HCT116 (cell line): ENCODE measurements around the gene ZBED3.

Experiments used
- CEBPB ChIP-seq: IDR thresholded peaks from 2 replicates; pipeline ENCODE4 v1.6.1; 2012; ENCODE audit warnings: low read depth
- EGR1 ChIP-seq: IDR thresholded peaks from 2 replicates; pipeline ENCODE4 v1.6.1; 2012; ENCODE audit warnings: low read depth
- EZH2phosphoT487 ChIP-seq: fragments of 200-600 bp; IDR thresholded peaks from 2 replicates; pipeline ENCODE4 v1.6.1; 2018; ENCODE audit warnings: antibody characterized with exemption, borderline replicate concordance
- POLR2AphosphoS5 ChIP-seq: IDR thresholded peaks from 2 replicates; pipeline ENCODE4 v1.6.1; 2011; ENCODE audit warnings: mild to moderate bottlenecking, low read depth, low read length, moderate library complexity
- RAD21 ChIP-seq: IDR thresholded peaks from 2 replicates; pipeline ENCODE4 v1.6.1; 2012; ENCODE audit warnings: low read depth, mild to moderate bottlenecking
- ZNF274 ChIP-seq: fragments of 200-500 bp; sonication (Bioruptor generic); IDR thresholded peaks from 2 replicates; pipeline ENCODE4 v1.6.1; 2014; ENCODE audit warnings: mild to moderate bottlenecking, low read depth, low read length, inconsistent platforms
- TF ChIP-seq, protein P1 (sequence below), 3 experiments: fragments of 200-600 bp in 1 of 3; sonication (generic) in 1 of 3; IDR thresholded peaks in 2 of 3; conservative IDR thresholded peaks in 1 of 3; 2 replicates each; pipeline ENCODE4 v1.5.1; 2012 to 2017; ENCODE audit warnings: low read depth in 2 of 3, low read length in 2 of 3, antibody characterized with exemption in 1 of 3, borderline replicate concordance in 1 of 3, control low read depth in 1 of 3, mild to moderate bottlenecking in 1 of 3, mixed read lengths in 1 of 3, mixed run types in 1 of 3, moderate library complexity in 1 of 3; ENCODE audit not compliant: insufficient read depth in 1 of 3
- TF ChIP-seq, protein P2 (sequence below): IDR thresholded peaks from 2 replicates; pipeline ENCODE4 v1.6.1; 2012; ENCODE audit warnings: low read depth
- TF ChIP-seq, protein P3 (sequence below): IDR thresholded peaks from 2 replicates; pipeline ENCODE4 v1.6.1; 2012
- TF ChIP-seq, protein P4 (sequence below): IDR thresholded peaks from 2 replicates; pipeline ENCODE4 v1.6.1; 2011; ENCODE audit warnings: mild to moderate bottlenecking, low read length, moderate library complexity; ENCODE audit not compliant: insufficient replicate concordance; ENCODE audit errors: extremely low read depth

- TF ChIP-seq RAD21 (no peak), EZH2phosphoT487 (no peak), CEBPB (no peak), EGR1 (no peak), ZNF274 (no peak), POLR2AphosphoS5 (no peak)
- TF ChIP-seq, protein P1, sequence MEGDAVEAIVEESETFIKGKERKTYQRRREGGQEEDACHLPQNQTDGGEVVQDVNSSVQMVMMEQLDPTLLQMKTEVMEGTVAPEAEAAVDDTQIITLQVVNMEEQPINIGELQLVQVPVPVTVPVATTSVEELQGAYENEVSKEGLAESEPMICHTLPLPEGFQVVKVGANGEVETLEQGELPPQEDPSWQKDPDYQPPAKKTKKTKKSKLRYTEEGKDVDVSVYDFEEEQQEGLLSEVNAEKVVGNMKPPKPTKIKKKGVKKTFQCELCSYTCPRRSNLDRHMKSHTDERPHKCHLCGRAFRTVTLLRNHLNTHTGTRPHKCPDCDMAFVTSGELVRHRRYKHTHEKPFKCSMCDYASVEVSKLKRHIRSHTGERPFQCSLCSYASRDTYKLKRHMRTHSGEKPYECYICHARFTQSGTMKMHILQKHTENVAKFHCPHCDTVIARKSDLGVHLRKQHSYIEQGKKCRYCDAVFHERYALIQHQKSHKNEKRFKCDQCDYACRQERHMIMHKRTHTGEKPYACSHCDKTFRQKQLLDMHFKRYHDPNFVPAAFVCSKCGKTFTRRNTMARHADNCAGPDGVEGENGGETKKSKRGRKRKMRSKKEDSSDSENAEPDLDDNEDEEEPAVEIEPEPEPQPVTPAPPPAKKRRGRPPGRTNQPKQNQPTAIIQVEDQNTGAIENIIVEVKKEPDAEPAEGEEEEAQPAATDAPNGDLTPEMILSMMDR (IDR thresholded peaks at IDR 0.05 in 2 of 3, conservative IDR thresholded peaks at IDR 0.05 in 1 of 3; ENCODE audit: borderline replicate concordance in 1 of 3, insufficient read depth in 1 of 3, low read depth in 2 of 3, low read length in 2 of 3), result no peak
- TF ChIP-seq, protein P2, sequence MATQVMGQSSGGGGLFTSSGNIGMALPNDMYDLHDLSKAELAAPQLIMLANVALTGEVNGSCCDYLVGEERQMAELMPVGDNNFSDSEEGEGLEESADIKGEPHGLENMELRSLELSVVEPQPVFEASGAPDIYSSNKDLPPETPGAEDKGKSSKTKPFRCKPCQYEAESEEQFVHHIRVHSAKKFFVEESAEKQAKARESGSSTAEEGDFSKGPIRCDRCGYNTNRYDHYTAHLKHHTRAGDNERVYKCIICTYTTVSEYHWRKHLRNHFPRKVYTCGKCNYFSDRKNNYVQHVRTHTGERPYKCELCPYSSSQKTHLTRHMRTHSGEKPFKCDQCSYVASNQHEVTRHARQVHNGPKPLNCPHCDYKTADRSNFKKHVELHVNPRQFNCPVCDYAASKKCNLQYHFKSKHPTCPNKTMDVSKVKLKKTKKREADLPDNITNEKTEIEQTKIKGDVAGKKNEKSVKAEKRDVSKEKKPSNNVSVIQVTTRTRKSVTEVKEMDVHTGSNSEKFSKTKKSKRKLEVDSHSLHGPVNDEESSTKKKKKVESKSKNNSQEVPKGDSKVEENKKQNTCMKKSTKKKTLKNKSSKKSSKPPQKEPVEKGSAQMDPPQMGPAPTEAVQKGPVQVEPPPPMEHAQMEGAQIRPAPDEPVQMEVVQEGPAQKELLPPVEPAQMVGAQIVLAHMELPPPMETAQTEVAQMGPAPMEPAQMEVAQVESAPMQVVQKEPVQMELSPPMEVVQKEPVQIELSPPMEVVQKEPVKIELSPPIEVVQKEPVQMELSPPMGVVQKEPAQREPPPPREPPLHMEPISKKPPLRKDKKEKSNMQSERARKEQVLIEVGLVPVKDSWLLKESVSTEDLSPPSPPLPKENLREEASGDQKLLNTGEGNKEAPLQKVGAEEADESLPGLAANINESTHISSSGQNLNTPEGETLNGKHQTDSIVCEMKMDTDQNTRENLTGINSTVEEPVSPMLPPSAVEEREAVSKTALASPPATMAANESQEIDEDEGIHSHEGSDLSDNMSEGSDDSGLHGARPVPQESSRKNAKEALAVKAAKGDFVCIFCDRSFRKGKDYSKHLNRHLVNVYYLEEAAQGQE, result no peak
- TF ChIP-seq, protein P3, sequence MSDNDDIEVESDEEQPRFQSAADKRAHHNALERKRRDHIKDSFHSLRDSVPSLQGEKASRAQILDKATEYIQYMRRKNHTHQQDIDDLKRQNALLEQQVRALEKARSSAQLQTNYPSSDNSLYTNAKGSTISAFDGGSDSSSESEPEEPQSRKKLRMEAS, result no peak
- TF ChIP-seq, protein P4, sequence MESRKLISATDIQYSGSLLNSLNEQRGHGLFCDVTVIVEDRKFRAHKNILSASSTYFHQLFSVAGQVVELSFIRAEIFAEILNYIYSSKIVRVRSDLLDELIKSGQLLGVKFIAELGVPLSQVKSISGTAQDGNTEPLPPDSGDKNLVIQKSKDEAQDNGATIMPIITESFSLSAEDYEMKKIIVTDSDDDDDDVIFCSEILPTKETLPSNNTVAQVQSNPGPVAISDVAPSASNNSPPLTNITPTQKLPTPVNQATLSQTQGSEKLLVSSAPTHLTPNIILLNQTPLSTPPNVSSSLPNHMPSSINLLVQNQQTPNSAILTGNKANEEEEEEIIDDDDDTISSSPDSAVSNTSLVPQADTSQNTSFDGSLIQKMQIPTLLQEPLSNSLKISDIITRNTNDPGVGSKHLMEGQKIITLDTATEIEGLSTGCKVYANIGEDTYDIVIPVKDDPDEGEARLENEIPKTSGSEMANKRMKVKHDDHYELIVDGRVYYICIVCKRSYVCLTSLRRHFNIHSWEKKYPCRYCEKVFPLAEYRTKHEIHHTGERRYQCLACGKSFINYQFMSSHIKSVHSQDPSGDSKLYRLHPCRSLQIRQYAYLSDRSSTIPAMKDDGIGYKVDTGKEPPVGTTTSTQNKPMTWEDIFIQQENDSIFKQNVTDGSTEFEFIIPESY, result no peak
Observed at GRCh38 chr5:77104813-77105212, 17.7 kb upstream of the ZBED3 start.
